IPS DF 4.7 (cell line): ENCODE measurements around the gene ALPK3.
A peak's percentile ranks its signal among the peaks of the same experiment; 100 is the strongest.

ENCODE experiments used
- DNase-seq: peaks from one replicate; pipeline ENCODE4 v3.0.0-alpha.2; 2013; ENCODE audit warnings: low spot score; ENCODE audit errors: extremely low read depth

The ALPK3 gene

DNA sequence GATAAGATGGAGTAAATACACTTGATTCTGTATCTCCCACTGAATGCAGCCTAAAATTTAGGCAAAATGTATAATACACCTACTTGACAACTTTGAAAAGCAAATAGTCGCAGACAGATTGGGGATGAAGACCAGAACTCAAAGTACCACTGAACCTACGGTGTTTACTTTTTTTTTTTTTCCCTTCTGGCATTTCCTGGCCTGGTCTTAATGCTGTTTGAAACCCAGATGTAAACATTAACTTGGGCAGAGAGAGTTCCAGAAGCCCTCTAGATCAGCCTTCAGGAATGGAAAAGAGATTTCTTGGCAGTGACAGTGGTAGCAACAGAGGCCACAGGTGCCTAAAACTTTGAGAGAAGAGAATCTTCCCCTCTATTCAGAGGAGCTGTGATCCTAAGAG, 27.8 kb downstream of the ALPK3 start:
- no peak for DNase-seq

DNA sequence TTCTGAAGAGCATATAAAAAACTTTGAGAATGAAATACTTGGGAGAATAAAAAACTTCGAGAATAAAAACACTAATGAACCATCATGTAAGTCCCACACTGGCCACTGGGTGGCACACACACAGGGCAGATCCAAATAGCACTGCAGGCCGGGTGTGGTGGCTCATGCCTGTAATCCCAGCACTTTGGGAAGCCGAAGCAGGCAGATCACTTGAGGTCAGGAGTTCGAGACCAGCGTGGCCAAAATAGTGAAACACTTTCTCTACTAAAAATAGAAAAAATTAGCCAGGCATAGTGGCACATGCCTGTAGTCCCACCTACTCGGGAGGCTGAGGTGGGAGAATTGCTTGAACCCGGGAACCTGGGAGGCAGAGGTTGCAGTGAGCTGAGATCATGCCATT, 28.5 kb downstream of the ALPK3 start:
- peak; percentile 9 for DNase-seq

DNA sequence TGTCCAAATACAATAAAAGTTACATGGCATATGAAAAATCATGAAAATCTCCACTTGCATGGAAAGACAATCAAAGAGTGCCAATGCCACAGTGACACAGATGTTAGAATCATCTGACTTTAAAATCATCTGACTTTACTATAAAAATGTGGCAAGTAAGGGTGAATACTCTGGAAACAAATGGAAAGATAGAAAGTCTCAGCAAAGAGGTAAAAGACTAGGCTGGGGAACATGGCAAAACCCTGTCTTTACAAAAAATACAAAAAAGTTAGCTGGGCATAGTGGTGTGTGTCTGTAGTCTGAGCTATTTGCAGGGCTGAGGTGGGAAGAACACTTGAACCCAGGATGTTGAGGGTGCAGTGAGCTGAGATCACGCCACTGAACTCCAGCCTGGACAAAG, 29.1 kb downstream of the ALPK3 start:
- no peak for DNase-seq

DNA sequence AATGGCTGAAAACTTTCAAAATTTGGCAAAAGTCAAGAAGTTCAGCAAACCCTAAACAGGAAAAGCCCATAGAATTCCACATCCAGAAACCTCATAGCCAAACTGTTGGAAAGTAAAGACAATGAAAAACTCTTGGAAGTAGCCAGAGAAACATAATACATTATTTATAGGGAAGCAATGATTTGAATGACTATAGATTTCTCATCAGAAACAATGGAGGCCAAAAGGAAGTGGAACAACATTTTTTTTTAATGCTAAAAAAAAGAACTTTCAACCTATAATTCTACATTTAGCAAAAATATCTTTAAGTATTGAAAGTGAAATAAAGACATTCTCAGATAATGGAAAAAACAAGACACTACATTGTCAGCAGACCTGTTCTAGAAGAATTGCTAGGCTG, 30.2 kb downstream of the ALPK3 start:
- DNase-seq: no peak

DNA sequence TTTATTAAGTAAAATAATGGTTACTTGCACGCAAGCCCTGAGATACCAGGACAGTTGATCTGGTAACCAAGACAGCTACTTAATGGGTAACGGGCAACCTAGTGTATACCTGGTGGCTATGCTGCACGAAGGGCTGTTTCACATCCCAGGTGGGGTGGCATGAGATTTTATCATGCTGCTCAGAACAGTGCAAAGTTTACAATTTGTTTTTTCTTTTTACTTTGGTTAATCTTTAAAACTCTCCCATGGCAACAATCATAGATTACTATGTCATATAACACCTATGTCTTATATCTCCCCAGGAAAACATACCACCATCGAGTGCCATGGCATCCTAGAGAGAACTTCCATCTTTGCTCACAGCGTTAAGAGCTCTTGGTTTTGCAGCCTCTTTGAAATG, 35.1 kb downstream of the ALPK3 start:
- DNase-seq: no peak

DNA sequence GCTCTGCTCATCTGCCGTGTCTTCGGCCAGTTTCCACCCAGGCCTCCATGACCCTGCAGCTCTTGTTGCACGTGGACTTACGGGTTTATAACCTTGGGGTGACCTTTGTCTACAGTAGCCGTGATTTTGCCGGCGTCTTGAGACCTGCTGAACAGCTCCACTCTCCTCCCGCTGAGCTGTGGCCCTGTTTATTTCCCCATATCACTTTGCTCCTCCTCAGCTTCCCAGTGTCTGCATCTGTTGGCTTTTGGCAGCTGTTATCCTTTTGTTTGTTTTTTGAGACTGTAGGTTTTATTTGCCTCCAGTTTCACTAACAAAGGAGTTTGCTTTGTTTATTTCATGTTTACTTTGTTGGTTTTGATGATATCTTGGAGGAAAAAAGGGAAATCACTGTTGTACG, 38.0 kb downstream of the ALPK3 start:
- no peak for DNase-seq

DNA sequence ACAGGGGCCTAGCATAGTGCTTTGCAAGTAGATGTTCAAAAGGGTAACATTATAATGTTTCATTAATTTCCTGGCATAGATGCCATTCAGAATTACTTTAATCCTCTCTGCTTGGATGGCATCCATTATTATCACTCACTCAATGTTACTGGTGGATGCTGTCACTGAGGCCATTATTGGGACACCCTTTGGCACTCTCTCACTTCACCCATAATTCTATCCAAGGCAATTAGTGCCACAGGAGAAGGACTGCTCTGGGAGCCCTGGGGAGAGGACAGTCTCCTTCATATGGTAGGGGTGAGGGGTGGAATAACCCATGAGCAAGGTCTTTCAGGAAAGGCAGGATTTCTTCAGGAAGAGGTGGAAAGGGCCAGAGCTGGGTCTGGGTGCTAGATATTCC, 38.6 kb downstream of the ALPK3 start:
- DNase-seq: no peak

DNA sequence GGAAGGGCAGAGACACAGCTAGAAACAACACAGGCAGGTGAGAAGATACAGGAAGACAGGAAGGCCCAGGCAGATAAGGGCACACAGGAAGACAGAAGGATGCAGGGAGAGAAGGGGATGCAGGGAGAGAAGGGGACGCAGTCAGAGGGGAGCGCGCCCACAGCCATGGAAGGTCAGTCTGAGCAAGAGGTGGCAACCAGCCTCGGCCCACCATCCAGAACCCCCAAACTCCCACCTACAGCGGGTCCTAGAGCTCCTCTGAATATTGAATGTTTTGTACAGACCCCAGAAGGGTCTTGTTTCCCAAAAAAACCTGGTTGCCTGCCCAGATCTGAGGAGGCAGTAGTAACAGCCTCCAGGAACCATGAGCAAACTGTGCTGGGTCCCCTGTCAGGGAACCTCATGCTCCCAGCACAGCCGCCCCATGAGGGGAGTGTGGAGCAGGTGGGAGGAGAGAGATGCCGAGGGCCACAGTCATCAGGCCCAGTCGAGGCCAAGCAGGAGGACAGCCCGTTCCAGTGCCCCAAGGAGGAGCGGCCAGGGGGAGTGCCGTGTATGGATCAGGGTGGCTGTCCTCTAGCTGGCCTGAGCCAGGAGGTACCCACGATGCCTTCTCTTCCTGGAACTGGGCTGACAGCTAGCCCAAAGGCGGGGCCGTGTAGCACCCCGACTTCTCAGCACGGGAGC, 39.7 kb downstream of the ALPK3 start:
- DNase-seq: no peak

DNA sequence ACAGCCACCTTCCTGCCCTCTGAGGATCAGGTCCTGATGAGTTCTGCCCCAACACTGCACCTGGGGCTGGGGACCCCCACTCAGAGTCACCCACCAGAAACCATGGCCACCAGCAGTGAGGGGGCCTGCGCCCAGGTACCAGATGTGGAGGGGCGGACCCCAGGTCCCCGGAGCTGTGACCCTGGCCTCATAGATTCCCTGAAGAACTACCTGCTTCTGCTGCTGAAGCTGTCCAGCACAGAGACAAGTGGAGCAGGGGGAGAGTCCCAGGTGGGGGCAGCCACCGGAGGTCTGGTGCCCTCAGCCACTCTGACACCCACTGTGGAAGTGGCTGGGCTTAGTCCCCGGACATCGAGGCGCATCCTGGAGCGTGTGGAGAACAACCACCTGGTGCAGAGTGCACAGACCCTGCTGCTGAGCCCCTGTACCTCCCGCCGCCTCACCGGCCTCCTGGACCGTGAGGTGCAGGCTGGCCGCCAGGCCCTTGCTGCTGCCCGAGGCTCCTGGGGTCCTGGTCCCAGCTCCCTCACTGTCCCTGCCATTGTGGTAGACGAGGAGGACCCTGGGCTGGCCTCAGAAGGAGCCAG, 40.4 kb downstream of the ALPK3 start:
- no peak for DNase-seq

DNA sequence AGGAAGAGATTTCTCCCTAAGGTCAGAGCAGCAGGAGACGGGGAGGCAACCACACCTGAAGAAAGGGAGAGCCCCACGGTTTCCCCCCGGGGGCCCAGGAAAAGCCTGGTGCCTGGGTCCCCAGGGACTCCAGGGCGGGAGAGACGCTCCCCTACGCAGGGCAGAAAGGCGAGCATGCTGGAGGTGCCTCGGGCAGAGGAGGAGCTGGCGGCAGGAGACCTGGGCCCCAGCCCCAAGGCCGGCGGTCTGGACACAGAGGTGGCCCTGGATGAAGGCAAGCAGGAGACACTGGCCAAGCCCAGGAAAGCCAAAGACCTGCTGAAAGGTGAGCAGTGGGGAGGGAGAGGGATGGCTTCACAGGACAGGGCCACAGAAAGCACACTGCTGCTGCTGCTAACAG, 41.1 kb downstream of the ALPK3 start:
- no peak for DNase-seq

DNA sequence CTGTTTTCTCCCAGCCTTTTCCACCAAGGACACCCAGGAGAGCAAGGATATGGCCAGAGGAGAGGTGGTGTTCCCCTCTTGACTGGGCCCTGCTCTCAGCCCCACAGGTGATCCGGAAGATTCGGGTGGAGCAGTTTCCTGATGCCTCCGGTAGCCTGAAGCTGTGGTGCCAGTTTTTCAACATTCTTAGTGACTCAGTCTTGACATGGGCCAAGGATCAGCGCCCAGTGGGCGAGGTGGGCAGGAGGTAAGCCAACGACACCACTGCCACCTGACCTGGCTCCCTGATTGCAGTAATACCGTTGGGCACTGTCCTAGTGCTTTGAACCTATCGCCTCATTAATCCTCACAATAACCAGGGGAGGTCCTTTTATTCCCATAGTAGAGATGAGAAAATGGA, 42.0 kb downstream of the ALPK3 start:
- DNase-seq: no peak

DNA sequence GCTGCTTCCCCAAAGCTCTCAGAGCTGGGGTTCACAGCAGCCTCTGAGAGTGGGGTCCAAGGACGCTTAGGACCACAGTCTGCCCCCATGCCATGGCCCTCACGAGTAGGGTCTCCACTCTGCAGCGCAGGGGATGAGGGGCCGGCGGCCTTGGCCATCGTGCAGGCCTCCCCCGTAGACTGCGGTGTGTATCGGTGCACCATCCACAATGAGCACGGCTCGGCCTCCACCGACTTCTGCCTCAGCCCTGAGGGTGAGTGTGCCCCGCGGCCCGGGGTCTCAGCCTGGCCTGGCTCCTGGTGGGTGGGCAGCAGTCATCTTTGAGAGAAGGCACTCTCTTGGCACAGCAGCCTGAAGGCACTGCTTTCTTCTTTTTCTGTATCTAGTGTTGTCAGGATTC, 42.5 kb downstream of the ALPK3 start:
- no peak for DNase-seq

DNA sequence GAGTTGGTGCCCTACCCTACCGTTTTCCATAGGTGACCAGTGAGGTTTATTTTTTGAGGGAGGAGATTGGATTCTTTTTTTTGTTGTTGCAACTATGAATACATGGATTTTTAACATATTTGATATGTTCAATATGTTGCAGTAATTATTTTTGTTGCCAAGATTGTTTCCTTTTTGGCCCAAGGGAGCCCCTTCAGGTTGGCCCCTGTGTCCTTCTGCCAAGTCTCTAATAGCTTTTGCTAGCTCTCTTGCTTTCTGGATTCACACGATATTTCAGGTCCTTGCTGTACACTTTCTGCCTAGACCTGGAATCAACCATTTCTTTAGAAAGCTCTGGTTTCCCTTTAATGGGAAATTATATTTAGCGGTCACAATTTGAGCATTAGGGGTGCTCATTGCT, 44.6 kb downstream of the ALPK3 start:
- DNase-seq: no peak

DNA sequence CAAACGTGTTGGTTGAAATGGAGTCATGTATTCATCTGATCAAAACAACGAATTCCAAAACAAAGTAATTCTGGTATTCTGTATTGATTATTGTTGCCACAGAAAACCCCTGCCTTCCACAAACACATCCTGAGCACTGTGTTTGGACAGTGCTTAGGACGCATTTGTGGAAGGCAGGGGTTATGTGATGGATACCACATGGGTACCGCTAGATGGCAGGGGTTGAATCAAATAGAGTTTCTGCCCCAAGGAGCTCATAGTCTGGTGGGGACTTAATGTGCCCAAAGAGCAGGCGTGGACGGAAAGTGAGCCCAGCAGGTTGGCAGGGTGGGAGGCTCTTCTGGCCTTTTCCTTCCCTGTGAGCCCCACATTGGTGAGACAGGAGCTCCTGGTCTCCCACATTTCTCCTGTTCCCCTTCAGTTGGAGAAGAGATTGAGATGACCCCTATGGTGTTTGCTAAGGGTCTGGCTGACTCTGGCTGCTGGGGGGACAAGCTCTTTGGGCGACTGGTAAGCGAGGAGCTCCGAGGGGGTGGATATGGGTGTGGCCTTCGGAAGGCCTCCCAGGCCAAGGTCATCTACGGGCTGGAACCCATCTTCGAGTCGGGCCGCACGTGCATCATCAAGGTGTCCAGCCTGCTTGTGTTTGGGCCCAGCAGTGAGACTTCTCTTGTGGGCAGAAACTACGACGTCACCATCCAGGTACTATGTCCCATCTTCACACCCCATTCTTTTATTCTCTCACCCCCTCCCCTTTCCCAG, 45.2 kb downstream of the ALPK3 start:
- DNase-seq: no peak

DNA sequence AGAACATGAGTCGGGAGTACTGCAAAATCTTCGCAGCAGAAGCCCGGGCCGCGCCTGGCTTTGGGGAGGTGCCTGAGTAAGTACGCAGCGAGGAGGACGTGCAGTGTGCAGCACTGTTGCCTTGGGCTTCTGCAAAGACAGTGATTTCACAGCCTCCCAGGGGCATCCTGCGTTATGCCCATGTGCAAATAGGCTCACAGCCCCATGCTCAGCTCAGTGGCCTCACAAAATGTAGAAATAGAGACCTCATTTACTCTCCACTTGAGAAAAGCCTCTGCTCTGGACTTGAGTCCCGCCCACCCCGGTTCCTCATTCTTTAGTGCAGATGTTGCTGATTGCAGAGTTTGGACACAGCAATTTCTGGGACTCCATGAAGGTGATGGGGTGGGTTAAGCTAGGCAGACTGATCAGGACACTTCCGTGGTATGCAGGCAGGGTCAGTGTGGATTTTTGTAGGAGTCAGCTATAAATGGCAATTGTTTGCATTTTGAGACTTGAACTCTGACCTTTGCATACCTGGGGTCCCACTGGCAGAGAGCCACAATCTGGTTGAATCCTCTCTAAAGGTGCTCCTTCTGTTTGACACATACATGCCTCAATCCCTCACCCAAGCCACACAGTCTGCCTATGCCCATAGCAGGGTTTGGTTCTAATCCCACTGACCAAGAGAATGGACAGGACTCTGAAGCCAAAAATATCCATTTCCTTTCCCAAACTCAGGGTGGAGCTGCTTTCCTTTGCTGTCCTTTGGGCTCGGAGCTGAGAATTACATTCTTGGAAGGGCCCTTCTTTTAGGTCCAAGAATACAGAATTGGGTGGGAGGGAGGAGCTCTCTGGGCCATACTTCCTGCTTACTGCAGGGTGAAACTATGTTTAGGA, 46.6 kb downstream of the ALPK3 start:
- no peak for DNase-seq

DNA sequence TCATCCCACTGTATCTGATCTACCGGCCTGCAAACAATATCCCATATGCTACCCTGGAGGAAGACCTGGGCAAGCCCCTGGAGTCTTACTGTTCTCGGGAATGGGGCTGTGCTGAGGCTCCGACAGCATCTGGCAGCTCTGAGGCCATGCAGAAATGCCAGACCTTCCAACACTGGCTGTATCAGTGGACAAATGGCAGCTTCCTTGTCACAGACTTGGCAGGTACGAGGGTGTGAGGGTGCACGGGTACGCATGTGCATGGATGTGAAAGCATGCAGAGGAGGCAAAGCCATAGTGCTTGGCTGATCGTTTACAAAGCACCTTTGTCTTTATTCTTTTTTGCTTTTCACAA, 47.3 kb downstream of the ALPK3 start:
- no peak for DNase-seq

DNA sequence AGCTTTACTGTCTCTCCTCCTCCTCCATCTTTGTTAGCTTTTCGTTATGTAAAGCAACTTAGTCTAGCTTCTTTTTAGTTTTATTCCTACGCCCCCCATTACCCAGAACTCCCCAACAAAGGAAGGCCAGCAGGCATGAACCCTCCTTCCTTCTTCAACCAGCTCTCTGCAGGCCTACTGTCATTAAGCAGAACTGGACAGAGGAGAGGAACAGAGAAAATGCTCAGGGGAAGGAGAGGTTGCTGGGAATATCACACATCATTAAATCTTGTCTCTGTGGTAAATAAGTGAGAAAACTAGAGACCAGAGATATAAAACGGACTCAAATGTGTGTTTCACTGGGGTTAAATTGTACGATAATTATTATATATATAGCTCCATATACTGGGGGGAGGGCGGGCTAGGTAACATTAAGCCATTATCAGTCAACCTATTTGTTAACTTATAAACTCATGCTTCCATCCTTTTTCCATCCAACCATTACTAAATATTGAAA, 48.0 kb downstream of the ALPK3 start:
- no peak for DNase-seq

DNA sequence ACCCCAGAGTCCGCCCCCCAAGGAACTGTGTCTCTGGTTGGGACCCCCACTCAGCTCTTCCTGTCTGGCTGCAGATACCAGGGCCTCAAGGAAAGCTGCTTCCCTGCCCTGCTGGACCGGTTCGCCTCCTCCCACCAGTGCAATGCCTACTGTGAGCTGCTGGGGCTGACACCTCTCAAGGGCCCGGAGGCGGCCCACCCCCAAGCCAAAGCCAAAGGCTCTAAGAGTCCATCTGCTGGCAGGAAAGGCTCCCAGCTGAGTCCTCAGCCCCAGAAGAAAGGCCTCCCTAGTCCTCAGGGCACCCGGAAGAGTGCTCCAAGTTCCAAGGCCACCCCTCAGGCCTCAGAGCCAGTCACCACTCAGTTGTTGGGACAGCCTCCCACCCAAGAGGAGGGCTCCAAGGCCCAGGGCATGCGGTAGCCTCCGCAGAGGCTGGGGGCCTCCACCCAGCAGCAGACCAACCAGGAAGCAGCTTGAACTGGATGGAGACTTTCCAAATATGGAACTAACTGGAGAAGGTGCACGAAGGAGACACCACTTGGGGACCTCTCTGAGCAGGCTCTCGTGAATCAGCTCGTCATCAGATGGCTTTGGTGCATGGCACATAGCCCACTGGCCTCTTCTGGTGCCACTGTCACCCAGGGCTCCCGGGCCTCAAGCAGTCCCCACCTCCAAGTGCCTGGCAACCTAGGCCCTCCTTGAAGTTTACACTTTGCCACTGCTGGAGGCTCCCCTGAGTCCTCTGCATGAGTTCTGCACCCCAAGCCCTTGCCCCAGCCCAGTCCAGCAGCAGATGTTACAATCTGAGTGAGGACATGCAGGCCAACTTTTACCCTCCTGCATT, 51.1 kb downstream of the ALPK3 start:
- no peak for DNase-seq

DNA sequence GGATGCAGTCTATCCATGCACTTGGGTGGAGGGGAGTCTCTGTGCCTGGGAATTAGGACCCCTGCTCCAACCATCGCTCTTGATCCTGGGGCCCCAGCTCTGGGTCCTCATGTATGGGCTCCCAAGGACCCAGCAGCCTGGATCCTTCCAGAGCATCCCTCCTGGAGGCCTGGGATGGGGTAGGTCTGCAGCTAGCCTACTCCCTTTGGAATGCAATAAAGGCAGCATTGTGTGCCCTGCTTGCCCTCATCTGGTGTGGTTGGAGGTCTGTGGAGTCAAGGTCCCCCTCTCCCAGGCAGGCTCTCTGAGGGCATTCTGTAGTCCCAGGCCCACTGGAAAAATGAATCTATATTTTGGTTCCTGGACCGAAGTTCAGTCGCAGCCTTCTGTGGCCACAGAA, 52.4 kb downstream of the ALPK3 start:
- DNase-seq: no peak

DNA sequence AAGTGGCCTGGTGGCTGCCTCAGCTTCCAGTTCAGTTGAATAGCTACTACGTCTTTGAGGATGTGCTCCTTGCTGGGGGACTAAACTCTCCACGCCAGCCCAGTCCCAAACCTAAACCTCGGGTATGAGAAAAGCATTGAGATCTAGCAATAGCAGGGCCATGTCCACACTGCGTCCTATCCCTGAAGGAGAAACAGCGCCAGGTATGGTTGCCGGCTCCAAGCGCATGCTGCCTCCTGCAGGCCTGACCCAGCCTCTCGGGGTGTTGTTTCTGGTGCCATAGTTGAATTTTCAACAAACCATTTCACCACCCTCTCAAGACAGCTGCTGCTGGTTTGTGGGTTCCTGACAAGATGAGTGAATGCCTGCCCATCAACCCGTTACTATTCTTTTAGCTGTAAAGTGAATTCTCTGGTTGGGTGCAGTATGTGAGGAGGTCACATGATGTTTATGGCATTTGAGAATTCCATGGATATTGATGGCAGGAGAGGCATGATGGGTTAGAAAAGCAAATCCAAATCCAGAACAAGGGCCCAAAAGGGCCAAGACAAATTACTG, 54.4 kb downstream of the ALPK3 start:
- no peak for DNase-seq
